ENCODE measurements around the gene CCM2.

Gene CCM2

DNA sequence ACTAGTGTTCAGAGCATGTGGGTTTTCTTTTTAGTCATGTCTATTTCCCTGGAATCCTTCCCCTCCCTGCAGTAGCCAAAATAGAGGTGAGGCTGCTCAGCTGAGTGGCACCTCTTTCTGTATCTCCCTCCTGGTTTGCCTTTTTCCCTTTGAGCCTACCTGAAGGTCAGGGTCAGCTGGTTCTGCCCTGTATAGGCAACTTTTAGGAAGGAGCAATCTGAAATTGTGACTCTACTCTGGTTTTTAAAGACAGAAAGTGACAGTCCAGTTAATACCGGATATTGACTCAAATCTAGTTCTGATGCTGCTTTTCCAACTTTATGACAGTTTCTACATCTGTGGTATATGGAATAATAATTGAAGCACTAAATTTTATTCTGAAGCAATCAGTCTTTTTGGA lies 26.0 kb downstream of the CCM2 start:
- Histone ChIP-seq H2AFZ (ENCODE audit: low read depth, low read length) (no peak overlapping the region), H3K79me2 (ENCODE audit: insufficient read depth, low read length) (peaks cover 87% of the 10 kb centered on the region)
- TF ChIP-seq EZH2 (IDR thresholded peaks at IDR 0.05; ENCODE audit: borderline replicate concordance, low read depth, low read length, severe bottlenecking): no peak
- TF ChIP-seq, protein P1, sequence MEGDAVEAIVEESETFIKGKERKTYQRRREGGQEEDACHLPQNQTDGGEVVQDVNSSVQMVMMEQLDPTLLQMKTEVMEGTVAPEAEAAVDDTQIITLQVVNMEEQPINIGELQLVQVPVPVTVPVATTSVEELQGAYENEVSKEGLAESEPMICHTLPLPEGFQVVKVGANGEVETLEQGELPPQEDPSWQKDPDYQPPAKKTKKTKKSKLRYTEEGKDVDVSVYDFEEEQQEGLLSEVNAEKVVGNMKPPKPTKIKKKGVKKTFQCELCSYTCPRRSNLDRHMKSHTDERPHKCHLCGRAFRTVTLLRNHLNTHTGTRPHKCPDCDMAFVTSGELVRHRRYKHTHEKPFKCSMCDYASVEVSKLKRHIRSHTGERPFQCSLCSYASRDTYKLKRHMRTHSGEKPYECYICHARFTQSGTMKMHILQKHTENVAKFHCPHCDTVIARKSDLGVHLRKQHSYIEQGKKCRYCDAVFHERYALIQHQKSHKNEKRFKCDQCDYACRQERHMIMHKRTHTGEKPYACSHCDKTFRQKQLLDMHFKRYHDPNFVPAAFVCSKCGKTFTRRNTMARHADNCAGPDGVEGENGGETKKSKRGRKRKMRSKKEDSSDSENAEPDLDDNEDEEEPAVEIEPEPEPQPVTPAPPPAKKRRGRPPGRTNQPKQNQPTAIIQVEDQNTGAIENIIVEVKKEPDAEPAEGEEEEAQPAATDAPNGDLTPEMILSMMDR (IDR thresholded peaks at IDR 0.05; ENCODE audit: borderline replicate concordance, extremely low read depth, low read length, poor library complexity, severe bottlenecking): no peak

DNA sequence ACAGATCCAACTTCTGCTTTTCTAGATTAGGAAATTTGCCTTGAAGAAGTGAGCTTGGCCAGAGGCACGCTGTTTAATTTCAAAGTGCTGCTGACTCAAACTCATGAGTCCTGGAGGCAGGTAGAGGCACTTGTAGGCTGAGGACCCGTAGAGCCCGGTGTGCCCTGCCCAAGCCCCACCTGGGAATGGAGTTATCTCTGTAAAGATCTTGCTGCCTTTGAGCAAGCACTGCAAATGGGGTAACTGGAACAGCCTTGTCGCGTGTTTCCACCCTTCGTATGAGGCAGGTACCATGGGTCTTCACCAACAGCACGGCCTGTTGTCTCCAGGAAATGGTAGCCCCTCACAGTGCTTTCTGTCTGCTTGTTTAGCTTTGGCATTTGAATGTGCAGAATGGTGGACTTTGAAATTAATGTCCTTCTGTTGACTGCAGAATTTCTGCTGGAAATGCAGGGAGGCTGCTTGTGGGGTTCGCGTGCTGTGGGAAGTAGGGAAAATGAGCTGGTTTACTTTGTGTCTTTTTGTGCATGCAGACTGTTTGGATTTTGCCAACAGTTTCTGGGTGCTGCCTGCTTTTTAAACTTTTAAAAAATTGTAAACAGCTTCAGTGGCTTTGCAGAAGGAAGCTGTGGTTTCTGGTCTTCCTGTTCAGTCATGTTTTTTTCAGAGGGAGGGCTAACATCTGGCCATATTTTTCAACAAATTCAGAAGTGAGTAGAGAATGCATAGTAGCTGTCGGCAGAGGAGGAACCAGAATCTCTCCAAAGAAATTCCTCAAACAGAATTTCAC lies 27.2 kb downstream of the CCM2 start:
- peaks cover 69% of the 10 kb centered on the region for H3K4me1 ChIP-seq (ENCODE audit: insufficient read depth, low read length)
- peak overlapping the region; percentile 100 for H3K27ac ChIP-seq (ENCODE audit: low read length)
- TF ChIP-seq, protein P1 (IDR thresholded peaks at IDR 0.05; ENCODE audit: borderline replicate concordance, extremely low read depth, low read length, poor library complexity, severe bottlenecking): no peak
- TF ChIP-seq EZH2 (IDR thresholded peaks at IDR 0.05; ENCODE audit: borderline replicate concordance, low read depth, low read length, severe bottlenecking): no peak
- peaks cover 95% of the 10 kb centered on the region for H3K79me2 ChIP-seq (ENCODE audit: insufficient read depth, low read length)
- H3K9ac ChIP-seq (ENCODE audit: low read depth, low read length): peak overlapping the region; percentile 91
- peak; percentile 78 for ATAC-seq (ENCODE audit: insufficient read depth, low read depth)
- peak overlapping the region; percentile 77 for H2AFZ ChIP-seq (ENCODE audit: low read depth, low read length)
- H3K4me3 ChIP-seq (ENCODE audit: low read depth in 1 of 2, low read length in 2 of 2): peak overlapping the region; percentile 49 to 78
- H3K36me3 ChIP-seq (ENCODE audit: insufficient read depth, low read length): peaks cover 32% of the 10 kb centered on the region
- peaks cover 20% of the 10 kb centered on the region for H4K20me1 ChIP-seq (ENCODE audit: insufficient read depth, low read length)
- DNase-seq: peak; percentile 72
- H3K9me3 ChIP-seq (ENCODE audit: insufficient read depth, low read length, severe bottlenecking): no peaks in the 10 kb centered on the region
- H3K27me3 ChIP-seq (ENCODE audit: insufficient read depth, low read length, poor library complexity): no peaks in the 10 kb centered on the region
- peak overlapping the region; percentile 81 for H3K4me2 ChIP-seq (ENCODE audit: insufficient read depth, low read length)

More for the DNA sequence above, 26.0 kb downstream of the CCM2 start:
- no peaks in the 10 kb centered on the region for H3K27me3 ChIP-seq (ENCODE audit: insufficient read depth, low read length, poor library complexity)
- H4K20me1 ChIP-seq (ENCODE audit: insufficient read depth, low read length): peaks cover 15% of the 10 kb centered on the region
- peak overlapping the region in 1 of 2 experiments; percentile 33; a peak in 2 of 4 replicates for H3K4me3 ChIP-seq (ENCODE audit: low read depth in 1 of 2, low read length in 2 of 2)
- DNase-seq (peak; percentile 22), ATAC-seq (ENCODE audit: insufficient read depth, low read depth) (no peak)
- H3K4me1 ChIP-seq (ENCODE audit: insufficient read depth, low read length): peaks cover 73% of the 10 kb centered on the region
- H3K36me3 ChIP-seq (ENCODE audit: insufficient read depth, low read length): peaks cover 25% of the 10 kb centered on the region
- peak overlapping the region; percentile 100 for H3K27ac ChIP-seq (ENCODE audit: low read length)
- peak overlapping the region; percentile 81 for H3K4me2 ChIP-seq (ENCODE audit: insufficient read depth, low read length)
- H3K9ac ChIP-seq (ENCODE audit: low read depth, low read length): peak overlapping the region; percentile 91
- H3K9me3 ChIP-seq (ENCODE audit: insufficient read depth, low read length, severe bottlenecking): no peaks in the 10 kb centered on the region

DNA sequence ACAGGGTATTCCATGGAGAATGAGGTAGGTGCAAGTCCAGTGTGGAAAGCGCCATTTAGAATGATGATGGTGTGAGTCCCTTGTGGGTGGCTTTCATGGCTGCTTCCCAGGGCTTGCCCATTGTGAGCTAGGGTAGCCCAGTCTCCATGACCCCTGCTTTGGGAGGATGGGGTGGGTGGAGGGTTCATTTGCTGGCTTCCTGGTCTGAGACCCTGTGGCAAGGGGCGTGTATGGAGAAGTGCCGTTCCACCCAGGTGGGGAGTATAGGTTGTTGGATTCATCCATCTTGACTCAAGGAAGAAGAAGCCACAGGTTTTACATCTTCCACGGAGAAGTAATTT lies 27.7 kb downstream of the CCM2 start:
- peaks cover 37% of the 10 kb centered on the region for H3K36me3 ChIP-seq (ENCODE audit: insufficient read depth, low read length)
- peak overlapping the region; percentile 50; the same call in 1 of the 2 replicates for H2AFZ ChIP-seq (ENCODE audit: low read depth, low read length)
- H3K9ac ChIP-seq (ENCODE audit: low read depth, low read length): peak overlapping the region; percentile 91
- H3K4me2 ChIP-seq (ENCODE audit: insufficient read depth, low read length): peak overlapping the region; percentile 81
- H3K4me3 ChIP-seq (ENCODE audit: low read depth in 1 of 2, low read length in 2 of 2): peak overlapping the region; percentile 49 to 78
- H3K4me1 ChIP-seq (ENCODE audit: insufficient read depth, low read length): peaks cover 75% of the 10 kb centered on the region
- peak overlapping the region; percentile 100 for H3K27ac ChIP-seq (ENCODE audit: low read length)
- no peaks in the 10 kb centered on the region for H3K9me3 ChIP-seq (ENCODE audit: insufficient read depth, low read length, severe bottlenecking)
- H3K27me3 ChIP-seq (ENCODE audit: insufficient read depth, low read length, poor library complexity): no peaks in the 10 kb centered on the region
- peaks cover 97% of the 10 kb centered on the region for H3K79me2 ChIP-seq (ENCODE audit: insufficient read depth, low read length)
- TF ChIP-seq EZH2 (IDR thresholded peaks at IDR 0.05; ENCODE audit: borderline replicate concordance, low read depth, low read length, severe bottlenecking): no peak
- TF ChIP-seq, protein P1 (IDR thresholded peaks at IDR 0.05; ENCODE audit: borderline replicate concordance, extremely low read depth, low read length, poor library complexity, severe bottlenecking): no peak
- peak; percentile 56 for DNase-seq
- peak; percentile 47 for ATAC-seq (ENCODE audit: insufficient read depth, low read depth)
- H4K20me1 ChIP-seq (ENCODE audit: insufficient read depth, low read length): peaks cover 26% of the 10 kb centered on the region

Data from DND-41 (cell line).